Glutamatergic neuron (in vitro differentiated cells): ENCODE data around the gene ZNF581. TPM values are rescaled to one million over a fixed set of nuclear protein-coding genes. Genes with fewer than 3 reads are reported as not detected.

Experiments used
- DNase-seq: peaks from one replicate; pipeline ENCODE4 v3.0.0; 2022
- H3K27ac Mint-ChIP-seq: one replicate; pipeline ENCODE4 v1.8.0; 2020; ENCODE audit warnings: mild to moderate bottlenecking, mixed read lengths, inconsistent platforms; ENCODE audit not compliant: unreplicated experiment
- H3K27me3 Mint-ChIP-seq: one replicate; pipeline ENCODE4 v1.8.0; 2020; ENCODE audit warnings: mild to moderate bottlenecking, moderate library complexity, mixed read lengths, inconsistent platforms; ENCODE audit not compliant: unreplicated experiment
- H3K36me3 Mint-ChIP-seq: one replicate; pipeline ENCODE4 v1.8.0; 2020; ENCODE audit warnings: mild to moderate bottlenecking, mixed read lengths, inconsistent platforms; ENCODE audit not compliant: unreplicated experiment
- H3K4me1 Mint-ChIP-seq: one replicate; pipeline ENCODE4 v1.8.0; 2020; ENCODE audit warnings: mild to moderate bottlenecking, low read depth, mixed read lengths, inconsistent platforms; ENCODE audit not compliant: unreplicated experiment
- H3K4me3 Mint-ChIP-seq: one replicate; pipeline ENCODE4 v1.8.0; 2020; ENCODE audit warnings: mild to moderate bottlenecking, mixed read lengths, inconsistent platforms; ENCODE audit not compliant: unreplicated experiment
- H3K9me3 Mint-ChIP-seq: one replicate; pipeline ENCODE4 v1.8.0; 2020; ENCODE audit warnings: mild to moderate bottlenecking, moderate library complexity, mixed read lengths, inconsistent platforms; ENCODE audit not compliant: unreplicated experiment
- total RNA-seq: library from RNA; stranded (reverse); fragmentation: NEBNext Ultra II Directional; extraction: Animal tissue kit (Norgen Biotek cat#: 25700); gene quantifications from one replicate; pipeline ENCODE4 v1.2.1, GENCODE V29; 2021; ENCODE audit not compliant: unreplicated experiment
- TF ChIP-seq, protein P1 (sequence below): fragments of 200-600 bp; sonication (generic); IDR thresholded peaks from one replicate; pipeline ENCODE4 v1.5.0; 2021; ENCODE audit not compliant: partially characterized antibody, unreplicated experiment

ZNF581 gene
- total RNA-seq, 1 donor from 2014 or later, result 31.0 TPM

DNA sequence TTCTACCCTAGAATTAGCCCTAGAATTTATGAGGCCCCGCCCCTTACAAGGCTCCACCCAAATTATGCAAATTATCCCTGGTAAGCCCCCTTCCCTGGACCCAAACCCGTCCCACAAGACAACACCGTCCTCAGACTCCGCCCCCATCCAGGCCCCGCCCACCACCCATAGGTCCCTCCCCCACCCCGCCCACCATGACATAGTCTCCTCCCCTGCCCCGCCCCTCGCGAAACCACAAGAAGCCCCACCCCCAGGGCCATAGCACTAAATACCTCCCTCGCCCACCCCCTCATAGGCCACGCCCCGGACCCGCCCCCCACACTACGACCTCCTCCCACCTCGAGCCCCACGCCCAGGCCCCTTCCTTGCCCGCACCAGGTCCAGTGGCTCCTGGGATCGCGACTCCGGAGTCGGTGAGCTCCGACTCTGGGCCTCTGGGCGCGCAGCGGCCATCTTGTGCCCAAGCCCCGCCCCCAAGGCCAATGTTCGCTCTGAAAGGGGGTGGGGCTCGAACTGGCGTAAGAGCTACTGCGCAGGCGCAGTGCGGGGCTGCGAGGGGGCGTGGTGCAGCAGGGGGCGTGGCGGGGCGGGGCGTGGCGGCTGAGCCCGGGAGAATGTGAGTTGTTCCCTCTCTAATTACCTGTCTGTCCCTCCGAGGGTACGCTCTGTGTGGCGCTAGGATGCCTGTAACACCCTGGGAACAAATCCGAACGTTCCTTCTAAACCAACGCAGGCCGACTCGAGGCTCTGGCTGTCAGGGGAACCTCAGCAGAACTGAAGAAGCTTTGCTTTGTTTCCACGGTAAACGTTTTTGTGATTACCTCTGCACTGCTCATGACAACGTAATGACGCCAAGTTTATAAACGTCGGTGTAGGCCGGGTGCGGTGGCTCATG, 19.1 kb upstream of the ZNF581 start, which contains the start of gene ZNF784:
Gene ZNF784 (minus strand): TSS at position 458 of the 895 bp plus-strand sequence. CDS start 5 bp downstream, at position 453.
- peaks cover 8% of the 10 kb centered on the region for H3K27me3 Mint-ChIP-seq
- H3K27ac Mint-ChIP-seq, result peak within 1 kb of the TSS; percentile 88
- peaks cover 13% of the 10 kb centered on the region for H3K36me3 Mint-ChIP-seq
- H3K4me3 Mint-ChIP-seq, result peak within 1 kb of the TSS; percentile 88
- peak; percentile 96 for DNase-seq
- TF ChIP-seq, protein P1, sequence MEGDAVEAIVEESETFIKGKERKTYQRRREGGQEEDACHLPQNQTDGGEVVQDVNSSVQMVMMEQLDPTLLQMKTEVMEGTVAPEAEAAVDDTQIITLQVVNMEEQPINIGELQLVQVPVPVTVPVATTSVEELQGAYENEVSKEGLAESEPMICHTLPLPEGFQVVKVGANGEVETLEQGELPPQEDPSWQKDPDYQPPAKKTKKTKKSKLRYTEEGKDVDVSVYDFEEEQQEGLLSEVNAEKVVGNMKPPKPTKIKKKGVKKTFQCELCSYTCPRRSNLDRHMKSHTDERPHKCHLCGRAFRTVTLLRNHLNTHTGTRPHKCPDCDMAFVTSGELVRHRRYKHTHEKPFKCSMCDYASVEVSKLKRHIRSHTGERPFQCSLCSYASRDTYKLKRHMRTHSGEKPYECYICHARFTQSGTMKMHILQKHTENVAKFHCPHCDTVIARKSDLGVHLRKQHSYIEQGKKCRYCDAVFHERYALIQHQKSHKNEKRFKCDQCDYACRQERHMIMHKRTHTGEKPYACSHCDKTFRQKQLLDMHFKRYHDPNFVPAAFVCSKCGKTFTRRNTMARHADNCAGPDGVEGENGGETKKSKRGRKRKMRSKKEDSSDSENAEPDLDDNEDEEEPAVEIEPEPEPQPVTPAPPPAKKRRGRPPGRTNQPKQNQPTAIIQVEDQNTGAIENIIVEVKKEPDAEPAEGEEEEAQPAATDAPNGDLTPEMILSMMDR, result no peak
- H3K9me3 Mint-ChIP-seq, result peaks cover 12% of the 10 kb centered on the region
- no peaks in the 10 kb centered on the region for H3K4me1 Mint-ChIP-seq

DNA sequence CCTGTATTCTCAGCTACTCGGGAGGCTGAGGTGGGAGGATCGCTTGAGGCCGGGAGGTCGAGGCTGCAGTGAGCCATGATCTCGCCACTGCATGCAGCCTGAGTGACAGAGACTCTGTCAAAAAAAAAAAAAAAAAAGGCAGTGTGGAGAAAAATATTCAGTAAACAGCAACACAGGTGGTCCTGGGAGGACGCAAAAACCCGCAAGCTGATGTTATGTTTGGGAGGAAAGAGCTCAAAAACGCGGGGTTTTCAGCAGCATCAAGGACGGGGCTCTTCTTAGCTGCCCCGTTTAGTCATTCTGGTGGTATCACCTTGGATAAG, 18.5 kb upstream of the ZNF581 start:
- Mint-ChIP-seq H3K27ac (peak overlapping the region; percentile 83), H3K4me1 (no peaks in the 10 kb centered on the region), H3K9me3 (peaks cover 9% of the 10 kb centered on the region), H3K27me3 (peaks cover 6% of the 10 kb centered on the region), H3K4me3 (peak overlapping the region; percentile 88), H3K36me3 (peaks cover 12% of the 10 kb centered on the region)
- TF ChIP-seq, protein P1, result no peak
- DNase-seq, result no peak

DNA sequence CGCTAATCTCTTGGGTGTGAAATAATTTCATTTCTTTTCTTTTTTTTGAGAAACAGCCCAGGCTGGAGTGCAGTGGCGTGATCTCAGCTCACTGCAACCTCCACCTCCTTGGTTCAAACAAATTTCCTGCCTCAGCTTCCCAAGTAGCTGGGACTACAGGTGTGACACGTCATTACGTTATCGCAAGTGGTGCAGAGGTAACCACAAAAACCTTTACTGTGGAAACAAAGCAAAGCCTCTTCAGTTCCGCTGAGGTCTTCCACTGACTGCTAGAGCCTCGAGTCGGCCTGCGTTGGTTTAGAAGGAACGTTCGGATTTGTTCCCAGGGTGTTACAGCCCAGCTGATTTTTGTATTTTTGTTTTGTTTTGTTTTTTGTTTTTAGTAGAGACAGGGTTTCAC, 17.1 kb upstream of the ZNF581 start:
- no peak for DNase-seq
- no peaks in the 10 kb centered on the region for H3K4me1 Mint-ChIP-seq
- H3K4me3 Mint-ChIP-seq, result no peak overlapping the region
- peaks cover 9% of the 10 kb centered on the region for H3K9me3 Mint-ChIP-seq
- TF ChIP-seq, protein P1, result no peak
- H3K36me3 Mint-ChIP-seq, result peaks cover 7% of the 10 kb centered on the region
- H3K27me3 Mint-ChIP-seq, result peaks cover 6% of the 10 kb centered on the region
- no peak overlapping the region for H3K27ac Mint-ChIP-seq

DNA sequence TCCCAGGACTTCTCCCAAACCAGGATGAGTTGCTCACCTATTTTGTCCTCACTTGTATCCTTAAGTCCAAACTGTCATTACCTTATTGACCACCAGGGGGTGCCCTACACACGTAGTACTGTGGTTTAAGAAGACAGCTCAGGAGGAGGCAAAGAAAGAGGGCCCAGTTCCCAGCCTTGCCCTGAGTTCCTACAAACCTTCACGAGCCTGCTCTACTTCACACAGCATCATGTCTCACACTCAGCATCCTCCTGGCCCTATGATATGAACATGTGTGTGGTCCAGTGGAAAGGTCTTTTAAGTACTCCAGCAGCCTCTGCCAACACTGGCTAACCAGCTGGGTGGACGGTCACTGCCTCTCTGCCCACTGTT, 11.0 kb upstream of the ZNF581 start:
- TF ChIP-seq, protein P1, result peak; percentile 90
- no peaks in the 10 kb centered on the region for H3K9me3 Mint-ChIP-seq
- H3K4me3 Mint-ChIP-seq, result no peak overlapping the region
- no peak overlapping the region for H3K27ac Mint-ChIP-seq
- H3K36me3 Mint-ChIP-seq, result no peaks in the 10 kb centered on the region
- H3K27me3 Mint-ChIP-seq, result peaks cover 11% of the 10 kb centered on the region
- DNase-seq, result peak; percentile 80
- peaks cover 12% of the 10 kb centered on the region for H3K4me1 Mint-ChIP-seq

DNA sequence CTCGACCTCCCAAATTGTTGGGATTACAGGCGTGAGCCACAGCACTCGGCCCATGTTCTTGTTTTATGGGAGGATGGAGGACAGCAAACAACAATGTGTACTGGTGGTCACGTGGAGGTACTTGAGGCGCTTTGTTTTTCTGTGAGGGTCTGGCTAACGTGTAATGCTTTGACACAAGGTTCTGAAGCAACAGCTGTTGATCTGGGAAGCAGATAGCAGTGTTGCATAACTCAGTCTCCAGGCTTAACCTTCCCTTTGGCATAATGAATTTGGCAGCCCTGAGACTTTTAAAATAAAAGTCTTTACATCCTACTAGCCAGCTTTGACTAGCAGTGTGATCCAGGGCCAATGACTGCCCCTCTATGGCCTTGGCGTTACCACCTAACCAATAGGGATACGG, 9.6 kb upstream of the ZNF581 start:
- H3K36me3 Mint-ChIP-seq, result no peaks in the 10 kb centered on the region
- H3K4me1 Mint-ChIP-seq, result peaks cover 15% of the 10 kb centered on the region
- H3K9me3 Mint-ChIP-seq, result peaks cover under 1% of the 10 kb centered on the region
- TF ChIP-seq, protein P1, result no peak
- no peak for DNase-seq
- no peak overlapping the region for H3K4me3 Mint-ChIP-seq
- H3K27me3 Mint-ChIP-seq, result peaks cover 11% of the 10 kb centered on the region
- H3K27ac Mint-ChIP-seq, result no peak overlapping the region
